ENCODE results near the gene CDK12.
A peak's percentile ranks its signal among the peaks of the same experiment; 100 is the strongest.
"Not testable (repeated sequence)": the region's sequence is repeated elsewhere in the genome, so short reads cannot be mapped to it uniquely, and the experiment has no call there.

Gene CDK12

GRCh38 chr17:39507511-39507910, 46.2 kb downstream of the CDK12 start:
- DNase-seq: no peak

GRCh38 chr17:39508987-39509386, 47.7 kb downstream of the CDK12 start:
- no peak for DNase-seq

GRCh38 chr17:39513309-39513708, 52.0 kb downstream of the CDK12 start:
- DNase-seq: no peak

GRCh38 chr17:39513915-39514314, 52.6 kb downstream of the CDK12 start:
- no peak for DNase-seq

- DNase-seq: no peak
These were observed 55.9 kb downstream of the CDK12 start for GRCh38 chr17:39517224-39517623.

- DNase-seq: no peak
These were observed 64.7 kb downstream of the CDK12 start for GRCh38 chr17:39525801-39526506.

- no peak for DNase-seq
These were observed 66.0 kb downstream of the CDK12 start for GRCh38 chr17:39527220-39527813.

- DNase-seq: no peak
These were observed 68.2 kb downstream of the CDK12 start for GRCh38 chr17:39529455-39529854.

GRCh38 chr17:39530513-39530912, 69.2 kb downstream of the CDK12 start:
- no peak for DNase-seq

GRCh38 chr17:39531252-39531651, 70.0 kb downstream of the CDK12 start:
- DNase-seq: no peak

GRCh38 chr17:39533891-39534290, 72.6 kb downstream of the CDK12 start:
- DNase-seq: no peak

GRCh38 chr17:39534768-39535405, 73.6 kb downstream of the CDK12 start:
- no peak for DNase-seq

- no peak for DNase-seq
These were observed 75.2 kb downstream of the CDK12 start for GRCh38 chr17:39536468-39536867.

GRCh38 chr17:39537364-39537763, 76.1 kb downstream of the CDK12 start:
- DNase-seq: not testable (repeated sequence)

- DNase-seq: no peak
These were observed 77.6 kb downstream of the CDK12 start for GRCh38 chr17:39538866-39539265.

- no peak for DNase-seq
These were observed 79.3 kb downstream of the CDK12 start for GRCh38 chr17:39540611-39541010.

- no peak for DNase-seq
These were observed 80.4 kb downstream of the CDK12 start for GRCh38 chr17:39541652-39542051.

- DNase-seq: no peak
These were observed 81.9 kb downstream of the CDK12 start for GRCh38 chr17:39543176-39543575.

GRCh38 chr17:39543664-39544063, 82.4 kb downstream of the CDK12 start:
- no peak for DNase-seq

GRCh38 chr17:39544361-39544760, 83.1 kb downstream of the CDK12 start:
- not testable (repeated sequence) for DNase-seq

- peak; percentile 68 for DNase-seq
These were observed 86.6 kb downstream of the CDK12 start for GRCh38 chr17:39547713-39548478.

- DNase-seq: peak; percentile 59
These were observed 87.4 kb downstream of the CDK12 start for GRCh38 chr17:39548494-39549225.
